Thyroid gland (tissue), 4 donors: ENCODE data around the gene MMEL1.
"Not testable (repeated sequence)": the region's sequence is repeated elsewhere in the genome, so short reads cannot be mapped to it uniquely, and the experiment has no call there.

ENCODE experiments used
- CTCF ChIP-seq, 6 experiments: fragments of 200-600 bp in 3 of 6; fragments of 450-650 bp in 3 of 6; sonication (generic) in 3 of 6; IDR thresholded peaks; one replicate each; pipeline ENCODE4 v1.5.1; 2016 to 2019; ENCODE audit warnings: antibody characterized with exemption in 6 of 6, mild to moderate bottlenecking in 2 of 6, inconsistent platforms in 1 of 6, moderate library complexity in 1 of 6
- POLR2A ChIP-seq, 2 donors: fragments of 450-650 bp; IDR thresholded peaks; one replicate each; pipeline ENCODE4 v1.6.1; 2017; ENCODE audit warnings: antibody characterized with exemption in 2 of 2, mild to moderate bottlenecking in 2 of 2, moderate library complexity in 1 of 2

DNA sequence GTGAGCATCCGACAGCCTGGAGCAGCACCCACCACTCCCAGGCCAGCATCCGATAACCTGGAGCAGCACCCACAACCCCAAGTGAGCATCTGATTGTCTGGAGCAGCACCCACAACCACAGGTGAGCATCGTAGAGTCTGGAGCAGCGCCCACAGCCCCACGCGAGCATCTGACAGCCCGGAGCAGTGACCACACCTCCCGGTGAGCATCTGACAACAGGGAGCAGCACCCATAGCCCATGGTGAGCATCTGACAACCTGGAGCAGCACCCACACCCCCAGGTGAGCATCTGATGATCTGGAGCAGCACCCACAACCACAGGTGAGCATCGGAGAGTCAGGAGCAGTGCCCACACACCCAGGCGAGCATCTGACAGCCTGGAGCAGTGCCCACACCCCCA, 25.1 kb upstream of the MMEL1 start:
- not testable (repeated sequence) for TF ChIP-seq POLR2A, CTCF (IDR thresholded peaks at IDR 0.05)
